A549 (cell line): ENCODE data around the gene PCSK5. TPM values are rescaled to one million over a fixed set of nuclear protein-coding genes. Genes with fewer than 3 reads are reported as not detected.

Experiments
- ATAC-seq, 2 experiments: fragments of 200-7000 bp in 1 of 2; fragments of >200 bp in 1 of 2; cut with Nextera tagmentation in 1 of 2; cut with Tn5 transposase in 1 of 2; 3 replicates each; pipeline versions ENCODE4 v1.8.0 to v1.9.1; 2018 to 2020; ENCODE audit warnings: mild to moderate bottlenecking in 1 of 2, moderate library complexity in 1 of 2
- CTCF ChIA-PET: fragments of 300-600 bp; sonication (Branson Sonifier 250); formaldehyde crosslinking; extraction: SDS; loops from one replicate; lab custom pipeline; 2021; ENCODE audit warnings: antibody characterized with exemption, inconsistent platforms; lab: Yijun Ruan, JAX
- POLR2A ChIA-PET: fragments of 350-600 bp; formaldehyde crosslinking; extraction: SDS; loops from one replicate; lab custom pipeline; 2021; ENCODE audit warnings: antibody characterized with exemption, inconsistent platforms; lab: Yijun Ruan, JAX
- DNase-seq, 2 experiments: peaks; one replicate each; pipeline versions ENCODE4 v3.0.0 to v3.0.0-alpha.2; 2011 to 2016; ENCODE audit warnings: low read depth in 1 of 2, low spot score in 1 of 2
- FAIRE-seq: peaks from 2 replicates; lab custom pipeline; 2011; peaks lifted over from hg19 to GRCh38; lab: Jason Lieb, UNC
- H3K27ac ChIP-seq, 2 experiments: fragments of >200 bp; sonication (Bioruptor Twin); formaldehyde crosslinking; 3 replicates each; pipeline ENCODE4 v1.5.1; 2016 to 2017
- H3K4me1 ChIP-seq: fragments of >200 bp; sonication (Bioruptor Twin); formaldehyde crosslinking; 3 replicates; pipeline ENCODE4 v1.6.1; 2016
- H3K4me2 ChIP-seq: fragments of >200 bp; sonication (Bioruptor Twin); formaldehyde crosslinking; 3 replicates; pipeline ENCODE4 v1.6.1; 2016
- H3K4me3 ChIP-seq: fragments of >200 bp; sonication (Bioruptor Twin); formaldehyde crosslinking; 3 replicates; pipeline ENCODE4 v1.5.1; 2016
- H3K9me3 ChIP-seq: fragments of >200 bp; sonication (Bioruptor Twin); formaldehyde crosslinking; 3 replicates; pipeline ENCODE4 v1.6.1; 2016
- CBX2 ChIP-seq: fragments of 200-600 bp; sonication (generic); IDR thresholded peaks from 2 replicates; pipeline ENCODE4 v1.6.1; 2016; ENCODE audit warnings: low read depth, mild to moderate bottlenecking, borderline replicate concordance
- CEBPB ChIP-seq, 2 experiments: fragments of >200 bp in 1 of 2; sonication (Bioruptor Twin) in 1 of 2; formaldehyde crosslinking in 1 of 2; IDR thresholded peaks; 2 replicates each; pipeline ENCODE4 v1.6.1; 2012 to 2016
- CHD4 ChIP-seq: fragments of 200-600 bp; sonication (generic); IDR thresholded peaks from 2 replicates; pipeline ENCODE4 v1.6.1; 2016; ENCODE audit warnings: antibody characterized with exemption, mild to moderate bottlenecking, borderline replicate concordance
- EHMT2 ChIP-seq: fragments of 200-600 bp; sonication (generic); IDR thresholded peaks from 2 replicates; pipeline ENCODE4 v1.6.1; 2016; ENCODE audit warnings: antibody characterized with exemption, low read depth, mild to moderate bottlenecking, moderate library complexity
- EP300 ChIP-seq, 2 experiments: fragments of >200 bp; sonication (Bioruptor Twin); formaldehyde crosslinking; IDR thresholded peaks; 2 replicates in 1 of 2; 3 replicates in 1 of 2; pipeline ENCODE4 v1.6.1; 2016 to 2017
- FOSL2 ChIP-seq, 2 experiments: fragments of 450-650 bp in 1 of 2; fragments of >200 bp in 1 of 2; sonication (Bioruptor Twin) in 1 of 2; formaldehyde crosslinking; IDR thresholded peaks; 2 replicates each; pipeline versions ENCODE4 v1.5.0 to v1.6.1; 2016 to 2020; ENCODE audit warnings: mild to moderate bottlenecking in 1 of 2, moderate library complexity in 1 of 2
- FOXS1 ChIP-seq: fragments of 250-450 bp; sonication (Bioruptor Pico); IDR thresholded peaks from 2 replicates; pipeline ENCODE4 v1.5.0; 2020; ENCODE audit warnings: mild to moderate bottlenecking, moderate library complexity
- GATA3 ChIP-seq: IDR thresholded peaks from 2 replicates; pipeline ENCODE4 v1.6.1; 2012; ENCODE audit warnings: borderline replicate concordance
- HOXB13 ChIP-seq: fragments of 250-450 bp; sonication (Bioruptor Pico); IDR thresholded peaks from 2 replicates; pipeline ENCODE4 v1.5.0; 2020; ENCODE audit warnings: low read depth, mild to moderate bottlenecking, moderate library complexity
- KDM1A ChIP-seq: fragments of 200-600 bp; sonication (generic); IDR thresholded peaks from 2 replicates; pipeline ENCODE4 v1.6.1; 2016; ENCODE audit warnings: low read depth, mild to moderate bottlenecking
- KDM5A ChIP-seq: fragments of 200-600 bp; sonication (generic); IDR thresholded peaks from 2 replicates; pipeline ENCODE4 v1.6.1; 2016; ENCODE audit warnings: antibody characterized with exemption, mild to moderate bottlenecking
- MAZ ChIP-seq: fragments of 150-350 bp; IDR thresholded peaks from 2 replicates; pipeline ENCODE4 v1.6.1; 2014; ENCODE audit warnings: antibody characterized with exemption, low read depth, low read length, borderline replicate concordance
- MYC ChIP-seq: IDR thresholded peaks from 2 replicates; pipeline ENCODE4 v1.6.1; 2012; ENCODE audit warnings: mild to moderate bottlenecking, inconsistent platforms, low read length, improper control_type of control experiment, borderline replicate concordance
- NFE2L2 ChIP-seq: fragments of 150-350 bp; conservative IDR thresholded peaks from 2 replicates; pipeline ENCODE4 v1.6.1; 2014; ENCODE audit warnings: low read length
- NR3C1 ChIP-seq: fragments of >200 bp; sonication (Bioruptor Twin); formaldehyde crosslinking; IDR thresholded peaks from 3 replicates; pipeline ENCODE4 v1.6.1; 2017
- POLR2A ChIP-seq: IDR thresholded peaks from 2 replicates; pipeline ENCODE4 v1.6.1; 2012; ENCODE audit warnings: mild to moderate bottlenecking, low read length
- POLR2AphosphoS2 ChIP-seq: conservative IDR thresholded peaks from 2 replicates; pipeline ENCODE4 v1.6.1; 2012; ENCODE audit warnings: low read length, improper control_type of control experiment, inconsistent platforms
- RARB ChIP-seq: fragments of 250-450 bp; sonication (Bioruptor Pico); IDR thresholded peaks from 2 replicates; pipeline ENCODE4 v1.8.0; 2021; ENCODE audit warnings: mild to moderate bottlenecking, moderate library complexity
- RCOR1 ChIP-seq: fragments of 150-350 bp; IDR thresholded peaks from 2 replicates; pipeline ENCODE4 v1.6.1; 2014; ENCODE audit warnings: antibody characterized with exemption, low read length, low read depth
- RFX5 ChIP-seq: fragments of 450-650 bp; IDR thresholded peaks from 2 replicates; pipeline ENCODE4 v1.7.1; 2014; ENCODE audit warnings: antibody characterized with exemption, mild to moderate bottlenecking, moderate library complexity
- ZC3H11A ChIP-seq: fragments of 450-650 bp; IDR thresholded peaks from 2 replicates; pipeline ENCODE4 v1.6.1; 2014; ENCODE audit warnings: antibody characterized with exemption, mild to moderate bottlenecking
- WGBS: methylation state at CpG from one replicate; pipeline ENCODE4 v1.1.6; 2017; ENCODE audit errors: missing lambda C conversion rate; 5-methylcytosine and 5-hydroxymethylcytosine counted together
- polyA plus RNA-seq, 4 experiments: library from polyadenylated mRNA; depleted of rRNA in 3 of 4; stranded (reverse); fragments of >200 nt; fragmentation: RNase III in 1 of 4; extraction: RNeasy Plus Mini Kit Qiagen cat#74134 plus additional on column Dnase treatment in 1 of 4; gene quantifications; 2 replicates in 3 of 4; 3 replicates in 1 of 4; pipeline ENCODE4 v1.2.3, GENCODE V29; 2011 to 2017
- TF ChIP-seq, protein P1 (sequence below): fragments of 250-450 bp; sonication (Bioruptor Pico); IDR thresholded peaks from 2 replicates; pipeline ENCODE4 v1.5.0; 2020; ENCODE audit warnings: low read depth, mild to moderate bottlenecking, moderate library complexity
- TF ChIP-seq, protein P2 (sequence below): fragments of >200 bp; sonication (Bioruptor Twin); formaldehyde crosslinking; IDR thresholded peaks from 2 replicates; pipeline ENCODE4 v1.6.1; 2016
- TF ChIP-seq, protein P3 (sequence below): IDR thresholded peaks from 2 replicates; pipeline ENCODE4 v1.6.1; 2012; ENCODE audit warnings: low read depth, borderline replicate concordance
- TF ChIP-seq, protein P4 (sequence below): fragments of >200 bp; sonication (Bioruptor Twin); formaldehyde crosslinking; IDR thresholded peaks from 3 replicates; pipeline ENCODE4 v1.5.1; 2016
- TF ChIP-seq, protein P5 (sequence below): IDR thresholded peaks from 2 replicates; pipeline ENCODE4 v1.6.1; 2012

The PCSK5 gene
- polyA plus RNA-seq, 2 of the 4 experiments (the other 2 are of a cell fraction), result 1.3 to 6.7 TPM

DNA sequence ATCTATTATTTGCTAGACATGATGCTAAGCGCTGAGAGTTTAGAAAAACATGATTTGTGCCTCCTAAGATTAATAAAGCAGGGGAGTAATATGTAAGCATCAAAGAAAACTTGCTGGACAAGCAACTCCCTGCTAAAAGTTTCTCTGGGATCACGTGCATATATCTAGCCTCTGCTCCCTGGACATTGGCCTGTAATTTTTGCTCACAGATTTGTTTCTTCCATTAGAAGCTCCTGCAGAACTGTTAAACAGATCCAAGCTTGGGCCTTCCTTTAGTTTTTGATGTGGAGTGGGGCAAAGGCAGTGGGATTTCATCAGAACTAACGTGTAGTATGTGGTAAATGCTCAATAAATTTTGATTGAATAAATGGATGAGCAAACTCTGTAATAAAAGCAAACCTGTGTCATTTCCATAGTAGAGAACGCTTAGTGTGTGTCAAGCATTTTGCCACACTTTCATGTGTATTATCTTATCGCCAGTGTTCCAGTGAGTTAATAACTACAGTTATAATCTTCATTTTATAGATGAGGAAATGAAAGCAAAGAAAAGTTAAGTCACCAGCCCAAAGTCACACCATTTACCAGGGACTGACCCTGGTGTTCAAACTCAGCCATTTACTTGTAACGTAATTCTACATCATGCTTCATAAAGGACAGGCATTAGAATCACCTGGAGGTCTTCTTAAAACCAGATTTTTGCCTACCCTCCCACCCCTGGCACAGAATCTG is 100.3 kb downstream of the PCSK5 start:
- ATAC-seq, result no peak
- POLR2A ChIA-PET, result no interaction called here
- Histone ChIP-seq H3K27ac (no peak overlapping the region), H3K9me3 (no peaks in the 10 kb centered on the region)
- TF ChIP-seq POLR2AphosphoS2 (no peak), POLR2A (no peak), MAZ (no peak), GATA3 (no peak), RFX5 (no peak), RARB (no peak), NR3C1 (no peak), MYC (no peak), CEBPB (IDR thresholded peaks at IDR 0.05) (no peak), ZC3H11A (no peak), EP300 (IDR thresholded peaks at IDR 0.05) (no peak), EHMT2 (no peak), KDM1A (no peak), HOXB13 (no peak), RCOR1 (no peak), CBX2 (no peak)
- TF ChIP-seq, protein P1, sequence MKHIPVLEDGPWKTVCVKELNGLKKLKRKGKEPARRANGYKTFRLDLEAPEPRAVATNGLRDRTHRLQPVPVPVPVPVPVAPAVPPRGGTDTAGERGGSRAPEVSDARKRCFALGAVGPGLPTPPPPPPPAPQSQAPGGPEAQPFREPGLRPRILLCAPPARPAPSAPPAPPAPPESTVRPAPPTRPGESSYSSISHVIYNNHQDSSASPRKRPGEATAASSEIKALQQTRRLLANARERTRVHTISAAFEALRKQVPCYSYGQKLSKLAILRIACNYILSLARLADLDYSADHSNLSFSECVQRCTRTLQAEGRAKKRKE (CRISPR knock-in tag), result no peak
- TF ChIP-seq, protein P2, sequence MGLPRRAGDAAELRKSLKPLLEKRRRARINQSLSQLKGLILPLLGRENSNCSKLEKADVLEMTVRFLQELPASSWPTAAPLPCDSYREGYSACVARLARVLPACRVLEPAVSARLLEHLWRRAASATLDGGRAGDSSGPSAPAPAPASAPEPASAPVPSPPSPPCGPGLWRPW, result no peak
- TF ChIP-seq, protein P3, sequence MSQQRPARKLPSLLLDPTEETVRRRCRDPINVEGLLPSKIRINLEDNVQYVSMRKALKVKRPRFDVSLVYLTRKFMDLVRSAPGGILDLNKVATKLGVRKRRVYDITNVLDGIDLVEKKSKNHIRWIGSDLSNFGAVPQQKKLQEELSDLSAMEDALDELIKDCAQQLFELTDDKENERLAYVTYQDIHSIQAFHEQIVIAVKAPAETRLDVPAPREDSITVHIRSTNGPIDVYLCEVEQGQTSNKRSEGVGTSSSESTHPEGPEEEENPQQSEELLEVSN, result no peak
- TF ChIP-seq, all 56 proteins: peak for 0
- 69% methylated on average over 6 of the region's 6 CpGs for WGBS
- no peak for FAIRE-seq
- peaks cover 13% of the 10 kb centered on the region; the same call in 2 of the 3 replicates for H3K4me1 ChIP-seq
- CTCF ChIA-PET, result interaction anchor here (1.2 kb wide), 1 partner anchor 12 kb away, joined by 3 read pairs; no protein-coding TSS in a partner anchor
- no peak overlapping the region for H3K4me2 ChIP-seq
- DNase-seq, result no peak
- H3K4me3 ChIP-seq, result no peak overlapping the region

DNA sequence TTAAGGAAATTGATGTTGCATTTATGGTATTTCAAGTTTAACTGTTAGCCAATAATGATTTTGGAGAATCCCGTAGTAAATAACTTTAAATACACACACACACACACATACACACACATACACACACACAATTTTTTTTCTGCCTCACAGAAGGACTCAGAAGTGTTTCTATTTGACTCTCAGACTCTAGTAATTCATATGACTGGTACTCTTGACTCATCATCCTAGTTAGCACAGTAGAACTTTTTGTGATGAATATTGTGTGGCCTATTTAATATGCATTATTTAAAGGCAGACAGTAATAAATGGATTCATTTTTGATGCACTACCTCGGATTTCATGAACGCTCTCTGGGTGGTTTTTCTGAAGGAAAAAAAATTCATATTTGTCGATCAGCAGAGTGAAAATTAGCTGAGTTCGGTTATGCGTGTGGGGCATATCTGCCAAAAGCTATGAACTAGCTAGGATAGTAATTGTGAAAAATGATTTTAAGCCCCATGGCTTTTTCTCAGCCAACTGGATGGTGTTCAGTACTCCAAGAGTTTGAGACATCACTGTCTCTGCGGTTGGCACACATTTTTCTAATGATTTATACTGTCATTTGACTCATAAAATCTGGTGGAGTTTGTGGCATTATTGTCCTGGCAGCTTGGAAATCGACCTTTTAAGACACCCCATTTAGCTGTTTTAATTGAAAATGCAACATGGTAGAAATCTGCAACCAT is 102.2 kb downstream of the PCSK5 start:
- FAIRE-seq, result no peak
- CTCF ChIA-PET, result interaction anchor here (1.2 to 1.9 kb wide), 2 partner anchors 18 to 29 kb away, joined by 3 to 6 read pairs; no protein-coding TSS in a partner anchor

More for the DNA sequence above, 102.2 kb downstream of the PCSK5 start:
- H3K4me3 ChIP-seq, result no peak overlapping the region
- DNase-seq (no peak), ATAC-seq (no peak; a peak in 1 of 6 replicates)
- H3K27ac ChIP-seq, result peak overlapping the region; percentile 48 to 54; a peak in 5 of 6 replicates
- H3K9me3 ChIP-seq, result no peaks in the 10 kb centered on the region
- WGBS, result 61% methylated on average over 8 of the region's 8 CpGs
- TF ChIP-seq GATA3, result no peak
- no peak for TF ChIP-seq MAZ
- TF ChIP-seq FOSL2 (IDR thresholded peaks at IDR 0.05), result no peak
- no peak for TF ChIP-seq FOSL2 (CRISPR knock-in tag; IDR thresholded peaks at IDR 0.05)
- no peak for TF ChIP-seq CHD4
- no peak for TF ChIP-seq FOXS1 (CRISPR knock-in tag)
- no peak for TF ChIP-seq KDM1A
- TF ChIP-seq, protein P4, sequence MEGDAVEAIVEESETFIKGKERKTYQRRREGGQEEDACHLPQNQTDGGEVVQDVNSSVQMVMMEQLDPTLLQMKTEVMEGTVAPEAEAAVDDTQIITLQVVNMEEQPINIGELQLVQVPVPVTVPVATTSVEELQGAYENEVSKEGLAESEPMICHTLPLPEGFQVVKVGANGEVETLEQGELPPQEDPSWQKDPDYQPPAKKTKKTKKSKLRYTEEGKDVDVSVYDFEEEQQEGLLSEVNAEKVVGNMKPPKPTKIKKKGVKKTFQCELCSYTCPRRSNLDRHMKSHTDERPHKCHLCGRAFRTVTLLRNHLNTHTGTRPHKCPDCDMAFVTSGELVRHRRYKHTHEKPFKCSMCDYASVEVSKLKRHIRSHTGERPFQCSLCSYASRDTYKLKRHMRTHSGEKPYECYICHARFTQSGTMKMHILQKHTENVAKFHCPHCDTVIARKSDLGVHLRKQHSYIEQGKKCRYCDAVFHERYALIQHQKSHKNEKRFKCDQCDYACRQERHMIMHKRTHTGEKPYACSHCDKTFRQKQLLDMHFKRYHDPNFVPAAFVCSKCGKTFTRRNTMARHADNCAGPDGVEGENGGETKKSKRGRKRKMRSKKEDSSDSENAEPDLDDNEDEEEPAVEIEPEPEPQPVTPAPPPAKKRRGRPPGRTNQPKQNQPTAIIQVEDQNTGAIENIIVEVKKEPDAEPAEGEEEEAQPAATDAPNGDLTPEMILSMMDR, result no peak
- no peak for TF ChIP-seq RFX5
- TF ChIP-seq, protein P5, sequence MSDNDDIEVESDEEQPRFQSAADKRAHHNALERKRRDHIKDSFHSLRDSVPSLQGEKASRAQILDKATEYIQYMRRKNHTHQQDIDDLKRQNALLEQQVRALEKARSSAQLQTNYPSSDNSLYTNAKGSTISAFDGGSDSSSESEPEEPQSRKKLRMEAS, result no peak
- TF ChIP-seq KDM5A, result no peak
- TF ChIP-seq NFE2L2, result no peak
- no peak for TF ChIP-seq EHMT2
- peaks cover 17% of the 10 kb centered on the region; the same call in 2 of the 3 replicates for H3K4me1 ChIP-seq
- peak overlapping the region; percentile 37; the same call in 1 of the 3 replicates for H3K4me2 ChIP-seq
- POLR2A ChIA-PET, result no interaction called here
